Tibial artery (tissue), 4 donors: ENCODE measurements around the gene KIF5A.

Experiments
- DNase-seq, 2 donors: peaks; one replicate each; pipeline ENCODE4 v3.0.0-alpha.2; 2019
- H3K27ac ChIP-seq, 2 donors: fragments of 200-600 bp; sonication (generic) in 1 of 2; 1 replicate in 1 of 2; 2 replicates in 1 of 2; pipeline ENCODE4 v1.5.1; 2018 to 2019; ENCODE audit warnings: mild to moderate bottlenecking in 1 of 2
- H3K27me3 ChIP-seq, 2 donors: fragments of 200-600 bp; sonication (generic) in 1 of 2; one replicate each; pipeline versions ENCODE4 v1.5.1 to v1.6.0; 2016 to 2019
- H3K36me3 ChIP-seq, 3 donors: fragments of 200-600 bp; sonication (generic) in 2 of 3; one replicate each; pipeline ENCODE4 v1.5.1; 2016 to 2019; ENCODE audit warnings: mild to moderate bottlenecking in 2 of 3
- H3K4me1 ChIP-seq, 4 donors: fragments of 200-600 bp; sonication (generic) in 2 of 4; 1 replicate in 3 of 4; 2 replicates in 1 of 4; pipeline ENCODE4 v1.5.1; 2016 to 2019
- H3K4me3 ChIP-seq, 2 donors: fragments of 200-600 bp; sonication (generic) in 1 of 2; 1 replicate in 1 of 2; 2 replicates in 1 of 2; pipeline ENCODE4 v1.5.1; 2018 to 2019; ENCODE audit warnings: mild to moderate bottlenecking in 2 of 2
- H3K9me3 ChIP-seq, 3 donors: fragments of 200-600 bp; sonication (generic) in 1 of 3; one replicate each; pipeline ENCODE4 v1.5.1; 2016 to 2019
- CTCF ChIP-seq, 2 experiments: fragments of 200-600 bp in 1 of 2; fragments of 450-650 bp in 1 of 2; IDR thresholded peaks; one replicate each; pipeline ENCODE4 v1.5.1; 2017 to 2019; ENCODE audit warnings: antibody characterized with exemption in 2 of 2, mild to moderate bottlenecking in 1 of 2, moderate library complexity in 1 of 2
- intact Hi-C: fragments of 100-400 bp; cut with DNase I; formaldehyde crosslinking; loops from one replicate; pipeline ENCODE4 v1.15.0; 2023; ENCODE audit warnings: low total_unique reads

Gene KIF5A

GRCh38 chr12:57605811-57606311 lies 56.0 kb downstream of the KIF5A start:
- Histone ChIP-seq H3K27me3 (no peaks in the 10 kb centered on the region), H3K4me3 (peak overlapping the region; percentile 83 to 89), H3K4me1 (peaks cover 0 to 48% (median 35%) of the 10 kb centered on the region in 4 donors), H3K36me3 (peaks cover 3 to 45% (median 13%) of the 10 kb centered on the region in 3 donors), H3K9me3 (no peaks in the 10 kb centered on the region), H3K27ac (peak overlapping the region; percentile 99 to 100)
- intact Hi-C loops: no loop called here
- no peak for DNase-seq
- no peak for TF ChIP-seq CTCF (IDR thresholded peaks at IDR 0.05)

- intact Hi-C loops: no loop called here
- H3K27ac ChIP-seq: peak overlapping the region; percentile 99 to 100
- H3K9me3 ChIP-seq: no peaks in the 10 kb centered on the region
- peaks cover 0 to 48% (median 38%) of the 10 kb centered on the region in 4 donors for H3K4me1 ChIP-seq
- H3K27me3 ChIP-seq: no peaks in the 10 kb centered on the region
- TF ChIP-seq CTCF (IDR thresholded peaks at IDR 0.05): no peak
- H3K4me3 ChIP-seq: no peak overlapping the region
- peaks cover 3 to 39% (median 9%) of the 10 kb centered on the region in 3 donors for H3K36me3 ChIP-seq
- no peak for DNase-seq
These were observed 56.6 kb downstream of the KIF5A start for GRCh38 chr12:57606399-57606798.

GRCh38 chr12:57606821-57607220 lies 57.0 kb downstream of the KIF5A start:
- H3K27me3 ChIP-seq: no peaks in the 10 kb centered on the region
- H3K4me3 ChIP-seq: no peak overlapping the region
- H3K27ac ChIP-seq: peak overlapping the region; percentile 99 to 100
- DNase-seq: no peak
- TF ChIP-seq CTCF (IDR thresholded peaks at IDR 0.05): no peak
- intact Hi-C loops: no loop called here
- no peaks in the 10 kb centered on the region for H3K9me3 ChIP-seq
- H3K4me1 ChIP-seq: peaks cover 0 to 49% (median 38%) of the 10 kb centered on the region in 4 donors
- H3K36me3 ChIP-seq: peaks cover 3 to 35% (median 4%) of the 10 kb centered on the region in 3 donors

GRCh38 chr12:57607958-57608663 lies 58.3 kb downstream of the KIF5A start:
- DNase-seq: no peak
- H3K4me1 ChIP-seq: peaks cover 0 to 62% (median 48%) of the 10 kb centered on the region in 4 donors
- peaks cover 0 to 26% (median under 1%) of the 10 kb centered on the region in 3 donors for H3K36me3 ChIP-seq
- no peak for TF ChIP-seq CTCF (IDR thresholded peaks at IDR 0.05)
- no peak overlapping the region for H3K4me3 ChIP-seq
- no peaks in the 10 kb centered on the region for H3K9me3 ChIP-seq
- peak overlapping the region; percentile 97 to 99 for H3K27ac ChIP-seq
- intact Hi-C loops: no loop called here
- no peaks in the 10 kb centered on the region for H3K27me3 ChIP-seq

- DNase-seq: no peak
These were observed 59.4 kb downstream of the KIF5A start for GRCh38 chr12:57609101-57609780.

More at GRCh38 chr12:57609101-57609780, 59.4 kb downstream of the KIF5A start:
- TF ChIP-seq CTCF (IDR thresholded peaks at IDR 0.05): no peak
- no peaks in the 10 kb centered on the region for H3K9me3 ChIP-seq
- H3K27ac ChIP-seq: peak overlapping the region; percentile 97 to 99
- H3K4me1 ChIP-seq: peaks cover 0 to 63% (median 54%) of the 10 kb centered on the region in 4 donors
- no peaks in the 10 kb centered on the region for H3K27me3 ChIP-seq
- H3K36me3 ChIP-seq: peaks cover 0 to 37% (median 12%) of the 10 kb centered on the region in 3 donors
- peak overlapping the region; percentile 82 to 85 for H3K4me3 ChIP-seq
- intact Hi-C loops: no loop called here
